Activated T-helper 1 cell treated with anti-CD3 and anti-CD28 coated beads, Interleukin-12 subunit alpha, Interleukin-12 subunit beta, Interleukin-2, Interleukin-4 antibody, amounts not matched to agents 30 ng/mL and 10 ng/mL and 1 ng/mL, durations not matched to agents 14 hours and 24 hours and 36 hours (primary cell): ENCODE measurements around the gene VWA5A. TPM values are rescaled to one million over a fixed set of nuclear protein-coding genes. Genes with fewer than 3 reads are reported as not detected.
"Not testable (repeated sequence)": the region's sequence is repeated elsewhere in the genome, so short reads cannot be mapped to it uniquely, and the experiment has no call there.

Experiments
- DNase-seq: peaks from one replicate; pipeline ENCODE4 v3.0.0; 2021; ENCODE audit warnings: low spot score
- H3K27ac Mint-ChIP-seq: one replicate; pipeline ENCODE4 v1.8.0; 2021; ENCODE audit warnings: mild to moderate bottlenecking, mixed read lengths
- H3K27me3 Mint-ChIP-seq: one replicate; pipeline ENCODE4 v1.8.0; 2022; ENCODE audit warnings: mild to moderate bottlenecking, moderate library complexity, mixed read lengths; ENCODE audit not compliant: insufficient read depth
- H3K36me3 Mint-ChIP-seq: one replicate; pipeline ENCODE4 v1.8.0; 2021; ENCODE audit warnings: low read depth, mixed read lengths
- H3K4me1 Mint-ChIP-seq: one replicate; pipeline ENCODE4 v1.8.0; 2021; ENCODE audit warnings: low read depth, mixed read lengths
- H3K4me3 Mint-ChIP-seq: one replicate; pipeline ENCODE4 v1.8.0; 2021; ENCODE audit warnings: mild to moderate bottlenecking, moderate library complexity, mixed read lengths
- H3K9me3 Mint-ChIP-seq: one replicate; pipeline ENCODE4 v1.8.0; 2021; ENCODE audit warnings: mixed read lengths
- intact Hi-C: fragments of 100-400 bp; cut with micrococcal nuclease; formaldehyde crosslinking; loops from one replicate; pipeline ENCODE4 v1.15.1; 2024
- total RNA-seq: library from RNA; stranded (reverse); gene quantifications from 2 replicates; pipeline ENCODE4 v1.2.3, GENCODE V29; 2022

VWA5A gene
- total RNA-seq, 1 donor from 2014 or later: 8.0 TPM

GRCh38 chr11:124152770-124153407 is 37.6 kb downstream of the VWA5A start:
- intact Hi-C loops: no loop called here
- H3K27ac Mint-ChIP-seq: no peak overlapping the region
- peaks cover 7% of the 10 kb centered on the region for H3K27me3 Mint-ChIP-seq
- no peak for DNase-seq
- no peaks in the 10 kb centered on the region for H3K36me3 Mint-ChIP-seq
- H3K4me3 Mint-ChIP-seq: no peak overlapping the region
- H3K4me1 Mint-ChIP-seq: no peaks in the 10 kb centered on the region
- H3K9me3 Mint-ChIP-seq: no peaks in the 10 kb centered on the region

GRCh38 chr11:124153821-124154220 is 38.6 kb downstream of the VWA5A start:
- Mint-ChIP-seq H3K27ac (no peak overlapping the region), H3K4me1 (no peaks in the 10 kb centered on the region), H3K27me3 (peaks cover 7% of the 10 kb centered on the region), H3K9me3 (no peaks in the 10 kb centered on the region), H3K36me3 (no peaks in the 10 kb centered on the region), H3K4me3 (no peak overlapping the region)
- DNase-seq: no peak
- intact Hi-C loops: no loop called here

- no peaks in the 10 kb centered on the region for H3K4me1 Mint-ChIP-seq
- no peak for DNase-seq
- H3K27ac Mint-ChIP-seq: no peak overlapping the region
- H3K4me3 Mint-ChIP-seq: no peak overlapping the region
- H3K9me3 Mint-ChIP-seq: no peaks in the 10 kb centered on the region
- peaks cover 6% of the 10 kb centered on the region for H3K27me3 Mint-ChIP-seq
- intact Hi-C loops: no loop called here
- no peaks in the 10 kb centered on the region for H3K36me3 Mint-ChIP-seq
Measured at GRCh38 chr11:124159481-124159880, 44.2 kb downstream of the VWA5A start.

GRCh38 chr11:124160986-124161385 is 45.7 kb downstream of the VWA5A start:
- peaks cover 4% of the 10 kb centered on the region for H3K27me3 Mint-ChIP-seq
- H3K36me3 Mint-ChIP-seq: no peaks in the 10 kb centered on the region
- H3K4me3 Mint-ChIP-seq: no peak overlapping the region
- H3K4me1 Mint-ChIP-seq: no peaks in the 10 kb centered on the region
- no peaks in the 10 kb centered on the region for H3K9me3 Mint-ChIP-seq
- no peak for DNase-seq
- no peak overlapping the region for H3K27ac Mint-ChIP-seq
- intact Hi-C loops: no loop called here

- intact Hi-C loops: no loop called here
- no peaks in the 10 kb centered on the region for H3K4me1 Mint-ChIP-seq
- no peaks in the 10 kb centered on the region for H3K36me3 Mint-ChIP-seq
- H3K27ac Mint-ChIP-seq: no peak overlapping the region
- DNase-seq: no peak
- no peaks in the 10 kb centered on the region for H3K9me3 Mint-ChIP-seq
- peaks cover 8% of the 10 kb centered on the region for H3K27me3 Mint-ChIP-seq
- no peak overlapping the region for H3K4me3 Mint-ChIP-seq
Measured at GRCh38 chr11:124167826-124168231, 52.6 kb downstream of the VWA5A start.

- Mint-ChIP-seq H3K4me3 (no peak overlapping the region), H3K27me3 (peaks cover 4% of the 10 kb centered on the region), H3K27ac (no peak overlapping the region), H3K36me3 (no peaks in the 10 kb centered on the region), H3K4me1 (no peaks in the 10 kb centered on the region), H3K9me3 (no peaks in the 10 kb centered on the region)
- intact Hi-C loops: no loop called here
- DNase-seq: no peak
Measured at GRCh38 chr11:124168796-124169195, 53.5 kb downstream of the VWA5A start.

GRCh38 chr11:124170315-124170714 is 55.1 kb downstream of the VWA5A start:
- not testable (repeated sequence) for H3K4me1 Mint-ChIP-seq, H3K36me3 Mint-ChIP-seq

GRCh38 chr11:124170801-124171586 is 55.7 kb downstream of the VWA5A start:
- H3K27ac Mint-ChIP-seq: no peak overlapping the region
- H3K36me3 Mint-ChIP-seq: no peaks in the 10 kb centered on the region
- no peak for DNase-seq
- no peaks in the 10 kb centered on the region for H3K9me3 Mint-ChIP-seq
- H3K27me3 Mint-ChIP-seq: peaks cover 6% of the 10 kb centered on the region
- no peak overlapping the region for H3K4me3 Mint-ChIP-seq
- intact Hi-C loops: no loop called here
- no peaks in the 10 kb centered on the region for H3K4me1 Mint-ChIP-seq

More at GRCh38 chr11:124170315-124170714, 55.1 kb downstream of the VWA5A start:
- H3K27ac Mint-ChIP-seq, H3K27me3 Mint-ChIP-seq, H3K4me3 Mint-ChIP-seq, DNase-seq, H3K9me3 Mint-ChIP-seq, intact Hi-C loops: not testable (repeated sequence)

- intact Hi-C loops: no loop called here
- Mint-ChIP-seq H3K36me3 (no peaks in the 10 kb centered on the region), H3K9me3 (no peaks in the 10 kb centered on the region), H3K27ac (no peak overlapping the region), H3K4me3 (no peak overlapping the region), H3K27me3 (peaks cover 4% of the 10 kb centered on the region), H3K4me1 (no peaks in the 10 kb centered on the region)
- DNase-seq: no peak
Measured at GRCh38 chr11:124172101-124172500, 56.9 kb downstream of the VWA5A start.

GRCh38 chr11:124172599-124172998 is 57.3 kb downstream of the VWA5A start:
- Mint-ChIP-seq H3K4me3 (no peak overlapping the region), H3K4me1 (no peaks in the 10 kb centered on the region), H3K36me3 (no peaks in the 10 kb centered on the region), H3K9me3 (no peaks in the 10 kb centered on the region), H3K27me3 (peaks cover 4% of the 10 kb centered on the region), H3K27ac (no peak overlapping the region)
- intact Hi-C loops: no loop called here
- DNase-seq: no peak

- H3K9me3 Mint-ChIP-seq: no peaks in the 10 kb centered on the region
- no peak for DNase-seq
- peaks cover 4% of the 10 kb centered on the region for H3K27me3 Mint-ChIP-seq
- no peak overlapping the region for H3K27ac Mint-ChIP-seq
- intact Hi-C loops: no loop called here
- H3K4me1 Mint-ChIP-seq: no peaks in the 10 kb centered on the region
- no peaks in the 10 kb centered on the region for H3K36me3 Mint-ChIP-seq
- H3K4me3 Mint-ChIP-seq: no peak overlapping the region
Measured at GRCh38 chr11:124174001-124174583, 58.8 kb downstream of the VWA5A start.

GRCh38 chr11:124176925-124177715 is 61.9 kb downstream of the VWA5A start:
- no peak overlapping the region for H3K27ac Mint-ChIP-seq
- DNase-seq: no peak
- no peak overlapping the region for H3K4me3 Mint-ChIP-seq
- H3K36me3 Mint-ChIP-seq: no peaks in the 10 kb centered on the region
- intact Hi-C loops: no loop called here
- H3K9me3 Mint-ChIP-seq: no peaks in the 10 kb centered on the region
- no peaks in the 10 kb centered on the region for H3K4me1 Mint-ChIP-seq
- H3K27me3 Mint-ChIP-seq: peaks cover 8% of the 10 kb centered on the region

GRCh38 chr11:124179310-124179709 is 64.1 kb downstream of the VWA5A start:
- intact Hi-C loops: no loop called here
- no peaks in the 10 kb centered on the region for H3K4me1 Mint-ChIP-seq
- no peak for DNase-seq
- no peak overlapping the region for H3K4me3 Mint-ChIP-seq
- H3K9me3 Mint-ChIP-seq: no peaks in the 10 kb centered on the region
- peaks cover 10% of the 10 kb centered on the region for H3K27me3 Mint-ChIP-seq
- H3K36me3 Mint-ChIP-seq: no peaks in the 10 kb centered on the region
- H3K27ac Mint-ChIP-seq: no peak overlapping the region
